HepG2 (cell line): ENCODE results near the gene TJP2. TPM values are rescaled to one million over a fixed set of nuclear protein-coding genes. Genes with fewer than 3 reads are reported as not detected.

Source experiments
- CENPBD1 ChIP-seq: sonication (generic); formaldehyde crosslinking; IDR thresholded peaks from 2 replicates; pipeline ENCODE4 v1.8.0; 2022; ENCODE audit warnings: missing genetic modification reagents, low read depth, mild to moderate bottlenecking, borderline replicate concordance
- CHD4 ChIP-seq: fragments of 200-600 bp; sonication (generic); IDR thresholded peaks from 2 replicates; pipeline ENCODE4 v1.7.0; 2017; ENCODE audit warnings: mild to moderate bottlenecking, low read length, borderline replicate concordance
- DBP ChIP-seq: sonication (generic); formaldehyde crosslinking; IDR thresholded peaks from 2 replicates; pipeline ENCODE4 v1.4.0; 2020; ENCODE audit warnings: missing genetic modification reagents; ENCODE audit errors: not compliant biosample characterization
- E2F5 ChIP-seq: sonication (generic); formaldehyde crosslinking; conservative IDR thresholded peaks from 2 replicates; pipeline ENCODE4 v1.4.0; 2020; ENCODE audit warnings: missing genetic modification reagents
- JARID2 ChIP-seq: sonication (generic); formaldehyde crosslinking; IDR thresholded peaks from 2 replicates; pipeline ENCODE4 v1.8.1; 2023; ENCODE audit warnings: missing genetic modification reagents, inconsistent platforms; ENCODE audit not compliant: insufficient replicate concordance
- JUN ChIP-seq: sonication (generic); formaldehyde crosslinking; IDR thresholded peaks from 2 replicates; pipeline ENCODE4 v1.4.0; 2020; ENCODE audit warnings: mild to moderate bottlenecking, missing genetic modification reagents
- KMT2A ChIP-seq: sonication (generic); formaldehyde crosslinking; IDR thresholded peaks from 2 replicates; pipeline ENCODE4 v1.4.0; 2020; ENCODE audit warnings: missing genetic modification reagents
- MYPOP ChIP-seq: sonication (generic); formaldehyde crosslinking; IDR thresholded peaks from 2 replicates; pipeline ENCODE4 v1.8.1; 2023; ENCODE audit warnings: mild to moderate bottlenecking, moderate library complexity, missing genetic modification reagents
- SRY ChIP-seq: sonication (generic); formaldehyde crosslinking; IDR thresholded peaks from 2 replicates; pipeline ENCODE4 v1.8.0; 2022; ENCODE audit warnings: mild to moderate bottlenecking, missing genetic modification reagents
- TEAD3 ChIP-seq: optimal IDR thresholded peaks from 2 replicates; pipeline ENCODE3; 2016; ENCODE audit warnings: borderline replicate concordance
- ZBTB10 ChIP-seq: sonication (generic); formaldehyde crosslinking; IDR thresholded peaks from 2 replicates; pipeline ENCODE4 v1.4.0; 2020; ENCODE audit warnings: missing genetic modification reagents, borderline replicate concordance
- ZBTB37 ChIP-seq: sonication (generic); formaldehyde crosslinking; IDR thresholded peaks from 2 replicates; pipeline ENCODE4 v1.4.0; 2020; ENCODE audit warnings: mild to moderate bottlenecking, missing genetic modification reagents
- ZFY ChIP-seq: sonication (generic); formaldehyde crosslinking; IDR thresholded peaks from 2 replicates; pipeline ENCODE4 v1.4.0; 2020; ENCODE audit warnings: missing genetic modification reagents
- ZIK1 ChIP-seq: sonication (generic); formaldehyde crosslinking; IDR thresholded peaks from 2 replicates; pipeline ENCODE4 v1.5.0; 2020; ENCODE audit warnings: mild to moderate bottlenecking, low read depth, missing genetic modification reagents, borderline replicate concordance
- ZNF607 ChIP-seq: sonication (generic); formaldehyde crosslinking; IDR thresholded peaks from 2 replicates; pipeline ENCODE4 v1.5.1; 2020; ENCODE audit warnings: missing genetic modification reagents, mild to moderate bottlenecking, borderline replicate concordance
- ZNF746 ChIP-seq: sonication (generic); formaldehyde crosslinking; IDR thresholded peaks from 2 replicates; pipeline ENCODE4 v1.8.0; 2022; ENCODE audit warnings: mild to moderate bottlenecking, missing genetic modification reagents
- ZNF777 ChIP-seq: sonication (generic); formaldehyde crosslinking; IDR thresholded peaks from 2 replicates; pipeline ENCODE4 v1.4.0; 2020; ENCODE audit warnings: missing genetic modification reagents
- ZZZ3 ChIP-seq: sonication (generic); formaldehyde crosslinking; IDR thresholded peaks from 2 replicates; pipeline ENCODE4 v1.4.0; 2020; ENCODE audit warnings: missing genetic modification reagents, mild to moderate bottlenecking, borderline replicate concordance
- polyA plus RNA-seq, 8 experiments: library from polyadenylated mRNA; depleted of rRNA in 3 of 8; stranded (reverse) in 7 of 8; unstranded in 1 of 8; fragments of >200 nt; fragmentation: Illumina TruSeq in 4 of 8; extraction: Trizol in 4 of 8; gene quantifications; 2 replicates each; pipeline versions ENCODE4 v1.2.1 to v1.2.3, GENCODE V29; 2011 to 2016; ENCODE audit warnings: low read depth in 4 of 8, missing spikeins in 1 of 8, mixed read lengths in 1 of 8; ENCODE audit not compliant: insufficient read depth in 1 of 8
- total RNA-seq, 5 experiments: library from RNA; depleted of rRNA; stranded (reverse); fragments of >200 nt; fragmentation: Illumina TruSeq; extraction: Trizol; gene quantifications; 2 replicates each; pipeline ENCODE4 v1.2.3, GENCODE V29; 2016; ENCODE audit warnings: low read depth in 1 of 5
- TF ChIP-seq, protein P1 (sequence below): sonication (generic); formaldehyde crosslinking; IDR thresholded peaks from 2 replicates; pipeline ENCODE4 v1.8.1; 2023; ENCODE audit warnings: mild to moderate bottlenecking, missing genetic modification reagents

The TJP2 gene
- total and polyA plus RNA-seq, 2 of the 13 experiments (the other 11 are each of a cell fraction or from before 2014, with no cell fraction given), result 109 to 110 TPM

DNA sequence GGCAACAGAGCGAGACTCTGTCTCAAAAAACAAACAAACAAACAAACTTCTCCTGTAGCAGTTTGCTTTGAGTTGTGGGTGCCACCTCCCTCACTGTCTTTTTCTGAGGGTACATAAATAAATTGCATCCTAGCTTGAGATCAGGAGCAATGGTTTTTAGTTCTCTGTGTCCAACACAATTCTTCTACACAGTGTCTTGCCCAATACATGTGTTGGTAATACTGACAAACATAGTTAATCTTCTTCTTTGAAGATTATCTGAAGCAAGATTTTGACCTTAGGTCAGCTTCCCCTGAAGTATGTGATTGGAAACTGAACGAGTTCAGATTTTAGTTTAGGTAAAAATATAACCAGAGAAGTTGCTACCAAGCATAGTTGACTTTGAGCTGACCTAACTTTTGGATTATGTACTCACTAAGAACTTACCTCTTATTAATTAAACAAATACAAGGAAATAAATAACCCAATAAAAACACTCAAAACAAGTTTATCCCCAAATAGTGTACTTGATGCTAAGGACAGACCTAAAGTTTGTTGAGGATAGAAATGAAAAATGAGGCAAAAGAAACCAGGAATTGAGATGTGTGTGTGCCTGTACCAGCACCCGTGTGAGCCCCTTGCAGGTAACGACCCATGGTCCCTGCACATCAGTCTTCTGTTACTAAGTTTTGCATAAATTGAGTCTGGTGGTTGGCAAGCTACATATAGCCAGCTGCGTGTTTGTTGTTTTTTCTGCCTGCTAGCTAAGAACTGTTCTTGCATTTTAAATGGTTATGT, 16.2 kb downstream of the TJP2 start (continued):
- TF ChIP-seq MYPOP (CRISPR knock-in tag) (no peak; the same call in 1 of the 2 replicates), ZZZ3 (CRISPR knock-in tag) (no peak), E2F5 (CRISPR knock-in tag) (no peak), DBP (no peak), ZBTB37 (peak; percentile 70; the same call in 1 of the 2 replicates), ZBTB10 (no peak), ZNF746 (CRISPR knock-in tag) (no peak), JUN (CRISPR knock-in tag) (no peak), ZNF777 (CRISPR knock-in tag) (no peak), CHD4 (peak; percentile 20; the same call in 1 of the 2 replicates), TEAD3 (CRISPR knock-in tag) (no peak), ZNF607 (CRISPR knock-in tag) (no peak), ZIK1 (CRISPR knock-in tag) (no peak), KMT2A (no peak), SRY (CRISPR knock-in tag) (no peak), ZFY (no peak), JARID2 (CRISPR knock-in tag) (no peak), CENPBD1 (CRISPR knock-in tag) (no peak)
- TF ChIP-seq, protein P1, sequence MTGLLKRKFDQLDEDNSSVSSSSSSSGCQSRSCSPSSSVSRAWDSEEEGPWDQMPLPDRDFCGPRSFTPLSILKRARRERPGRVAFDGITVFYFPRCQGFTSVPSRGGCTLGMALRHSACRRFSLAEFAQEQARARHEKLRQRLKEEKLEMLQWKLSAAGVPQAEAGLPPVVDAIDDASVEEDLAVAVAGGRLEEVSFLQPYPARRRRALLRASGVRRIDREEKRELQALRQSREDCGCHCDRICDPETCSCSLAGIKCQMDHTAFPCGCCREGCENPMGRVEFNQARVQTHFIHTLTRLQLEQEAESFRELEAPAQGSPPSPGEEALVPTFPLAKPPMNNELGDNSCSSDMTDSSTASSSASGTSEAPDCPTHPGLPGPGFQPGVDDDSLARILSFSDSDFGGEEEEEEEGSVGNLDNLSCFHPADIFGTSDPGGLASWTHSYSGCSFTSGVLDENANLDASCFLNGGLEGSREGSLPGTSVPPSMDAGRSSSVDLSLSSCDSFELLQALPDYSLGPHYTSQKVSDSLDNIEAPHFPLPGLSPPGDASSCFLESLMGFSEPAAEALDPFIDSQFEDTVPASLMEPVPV (CRISPR knock-in tag), result no peak
